GM21360 (cell line): ENCODE data around the gene UBAP1.
"Not testable (repeated sequence)": the region's sequence is repeated elsewhere in the genome, so short reads cannot be mapped to it uniquely, and the experiment has no call there.

ENCODE experiments used
- ATAC-seq: cut with Tn5 transposase; IDR thresholded peaks from one replicate; pipeline ENCODE4 v1.9.1; 2021; ENCODE audit warnings: mild to moderate bottlenecking, moderate library complexity; ENCODE audit not compliant: unreplicated experiment

UBAP1 gene

GRCh38 chr9:34254966-34255825, 76.4 kb downstream of the UBAP1 start:
- no peak for ATAC-seq

- no peak for ATAC-seq
Measured at GRCh38 chr9:34256104-34256503, 77.3 kb downstream of the UBAP1 start.

GRCh38 chr9:34256987-34257585, 78.2 kb downstream of the UBAP1 start:
- ATAC-seq: no peak

- ATAC-seq: no peak
Measured at GRCh38 chr9:34259315-34259714, 80.5 kb downstream of the UBAP1 start.

- ATAC-seq: no peak
Measured at GRCh38 chr9:34262971-34263370, 84.1 kb downstream of the UBAP1 start.

GRCh38 chr9:34267660-34268059, 88.8 kb downstream of the UBAP1 start:
- ATAC-seq: no peak

GRCh38 chr9:34271265-34272006, 92.6 kb downstream of the UBAP1 start:
- ATAC-seq: no peak

- ATAC-seq: no peak
Measured at GRCh38 chr9:34272101-34272541, 93.3 kb downstream of the UBAP1 start.

- ATAC-seq: not testable (repeated sequence)
Measured at GRCh38 chr9:34273588-34273987, 94.7 kb downstream of the UBAP1 start.

- ATAC-seq: no peak
Measured at GRCh38 chr9:34275811-34276210, 97.0 kb downstream of the UBAP1 start.

- no peak for ATAC-seq
Measured at GRCh38 chr9:34276772-34277171, 97.9 kb downstream of the UBAP1 start.

- no peak for ATAC-seq
Measured at GRCh38 chr9:34279411-34279810, 100.6 kb downstream of the UBAP1 start.

GRCh38 chr9:34282096-34282495, 103.3 kb downstream of the UBAP1 start:
- no peak for ATAC-seq

- ATAC-seq: no peak
Measured at GRCh38 chr9:34289159-34289558, 110.3 kb downstream of the UBAP1 start.

- ATAC-seq: no peak
Measured at GRCh38 chr9:34291023-34291422, 112.2 kb downstream of the UBAP1 start.

GRCh38 chr9:34291423-34291822, 112.6 kb downstream of the UBAP1 start:
- no peak for ATAC-seq

GRCh38 chr9:34292552-34292951, 113.7 kb downstream of the UBAP1 start:
- no peak for ATAC-seq

- ATAC-seq: not testable (repeated sequence)
Measured at GRCh38 chr9:34301064-34301463, 122.2 kb downstream of the UBAP1 start.
